HG02870 (cell line): Measurements from ENCODE around the gene PGC.

ENCODE experiments used
- ATAC-seq: cut with Tn5 transposase; IDR thresholded peaks from one replicate; pipeline ENCODE4 v1.9.1; 2021; ENCODE audit warnings: mild to moderate bottlenecking, moderate library complexity; ENCODE audit not compliant: unreplicated experiment

The PGC gene

DNA sequence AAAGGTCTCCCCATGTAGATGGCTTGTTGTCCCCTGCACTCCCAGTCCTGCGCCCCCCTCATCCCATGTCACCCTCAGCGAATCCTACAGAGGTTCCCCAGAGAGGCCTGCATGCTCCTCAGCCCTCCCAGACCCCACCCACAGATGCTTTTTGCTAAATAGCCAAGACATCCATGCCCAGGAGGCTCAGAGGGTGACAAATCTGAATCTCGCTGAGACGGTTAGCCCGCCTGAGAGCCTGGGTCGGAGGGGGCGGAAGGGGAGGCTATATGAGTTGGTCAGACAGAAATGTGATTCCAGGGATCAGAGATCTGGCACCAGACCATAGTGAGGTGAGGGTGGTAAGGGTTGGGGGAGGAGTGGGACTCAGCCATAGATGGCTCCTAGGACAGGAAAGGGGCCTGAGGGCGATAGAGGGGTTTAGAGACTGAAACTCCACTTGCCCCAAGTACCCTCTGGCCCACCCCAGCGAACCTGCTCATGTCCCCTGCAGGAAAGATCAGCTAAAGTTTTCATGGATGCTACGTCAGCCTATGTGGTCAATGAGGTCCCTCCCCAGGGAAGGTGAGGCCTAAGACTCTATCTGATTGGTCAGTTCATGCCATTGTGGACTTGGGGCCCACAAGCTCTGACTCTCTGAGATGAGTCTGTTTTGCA lies 45.0 kb downstream of the PGC start:
- ATAC-seq, result no peak

DNA sequence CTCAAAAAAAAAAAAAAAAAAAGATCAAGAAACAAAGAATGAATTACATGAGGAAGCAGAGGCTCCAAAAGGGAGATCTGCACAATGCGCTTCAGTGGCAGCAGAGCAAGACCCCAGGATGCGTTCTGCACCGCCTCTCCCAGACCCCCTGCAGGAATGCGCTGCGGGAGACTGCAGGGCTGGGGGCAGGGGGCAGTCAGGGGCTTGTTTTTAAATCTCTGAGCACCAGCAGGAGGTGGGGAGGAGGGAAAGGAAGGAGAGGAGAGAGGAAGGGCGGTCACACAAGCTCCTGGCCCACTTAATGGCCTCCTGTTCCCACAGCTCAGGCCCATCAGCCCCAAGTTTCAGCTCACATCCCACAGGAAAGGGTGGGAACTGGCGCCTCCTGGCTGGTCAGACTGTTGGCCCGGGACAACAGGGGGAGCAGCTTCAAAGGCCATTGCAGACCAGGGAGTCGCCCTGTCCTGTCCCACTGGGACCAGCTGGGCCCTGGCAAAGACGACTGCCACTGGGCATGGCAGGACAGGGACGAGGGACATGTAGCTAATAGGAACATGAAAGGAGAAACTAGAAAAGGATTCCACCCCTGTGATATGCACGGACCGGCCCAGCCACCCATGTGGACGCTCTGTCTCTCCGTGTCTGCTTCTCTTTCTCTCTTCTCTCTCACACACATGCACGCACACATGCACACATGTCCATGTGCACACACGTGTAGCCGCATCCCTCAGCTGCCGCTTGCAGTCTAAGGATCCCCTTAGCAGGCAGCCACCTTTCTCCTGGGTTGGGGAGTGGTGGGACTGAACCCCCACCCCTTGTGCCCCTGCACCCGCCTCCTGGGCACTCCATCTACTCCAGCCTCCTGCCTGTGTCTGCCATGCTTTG lies 46.5 kb downstream of the PGC start:
- ATAC-seq, result no peak

DNA sequence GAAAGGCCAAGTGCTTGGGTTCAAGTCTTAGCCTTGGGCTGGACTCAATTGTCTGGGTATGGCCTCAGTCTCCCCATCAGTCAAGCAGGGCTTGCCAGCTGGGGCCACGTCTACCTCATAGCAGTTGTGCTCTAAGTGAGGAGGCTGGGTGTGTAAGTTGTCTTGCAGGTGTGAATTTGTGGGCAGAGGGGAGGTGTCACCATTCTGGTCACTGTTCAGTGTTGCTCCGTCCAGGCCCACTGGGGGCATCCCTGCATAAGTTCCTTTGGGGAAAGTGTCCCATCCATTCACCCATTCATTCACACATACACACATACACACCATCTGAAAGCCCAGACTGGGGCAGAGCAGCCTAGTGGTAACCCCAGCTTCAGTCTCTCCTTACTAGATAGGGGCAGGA lies 48.1 kb downstream of the PGC start:
- no peak for ATAC-seq

DNA sequence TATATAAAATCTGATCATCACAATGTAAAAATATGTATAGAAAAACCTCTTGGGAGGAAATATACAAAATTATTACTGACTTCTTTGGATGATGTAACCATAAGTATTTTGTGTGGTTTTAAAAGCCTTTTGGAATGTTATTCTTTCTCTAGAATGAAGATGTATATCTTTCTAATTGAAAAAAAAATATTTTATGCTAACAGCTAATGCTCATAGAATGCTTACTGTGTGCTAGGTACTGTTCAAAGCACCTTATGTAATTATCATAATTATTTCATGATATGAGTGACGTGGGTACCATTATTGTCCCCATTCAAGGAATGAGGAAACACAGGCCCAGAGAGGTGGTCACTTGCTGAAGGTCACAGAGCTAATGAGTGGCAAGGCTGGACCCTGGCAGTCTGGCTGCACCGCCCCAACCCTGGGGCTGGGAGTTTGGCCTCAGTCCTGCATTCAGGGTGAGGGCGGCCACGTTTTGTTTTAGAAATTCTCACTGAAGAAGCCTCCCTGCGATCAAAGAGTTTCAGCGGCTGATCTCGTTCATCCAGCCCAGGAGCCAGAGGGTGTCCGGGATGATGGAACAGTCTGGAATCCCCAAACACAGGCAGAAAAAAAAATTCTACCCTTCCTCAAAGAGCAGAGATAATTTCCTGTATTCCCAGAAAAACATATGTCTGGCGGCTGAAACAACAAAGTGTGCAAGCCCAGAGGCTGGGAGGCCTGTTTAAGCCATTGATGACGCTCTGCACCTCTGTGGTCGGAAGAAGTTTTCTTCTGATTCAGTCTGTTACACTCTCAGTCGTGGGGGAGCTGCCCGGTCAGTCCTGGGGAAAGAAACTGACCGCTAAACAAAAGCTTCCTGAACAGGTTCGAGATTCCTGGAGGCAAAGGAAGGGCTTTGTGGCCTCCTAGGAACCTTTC lies 49.1 kb downstream of the PGC start:
- ATAC-seq, result no peak

DNA sequence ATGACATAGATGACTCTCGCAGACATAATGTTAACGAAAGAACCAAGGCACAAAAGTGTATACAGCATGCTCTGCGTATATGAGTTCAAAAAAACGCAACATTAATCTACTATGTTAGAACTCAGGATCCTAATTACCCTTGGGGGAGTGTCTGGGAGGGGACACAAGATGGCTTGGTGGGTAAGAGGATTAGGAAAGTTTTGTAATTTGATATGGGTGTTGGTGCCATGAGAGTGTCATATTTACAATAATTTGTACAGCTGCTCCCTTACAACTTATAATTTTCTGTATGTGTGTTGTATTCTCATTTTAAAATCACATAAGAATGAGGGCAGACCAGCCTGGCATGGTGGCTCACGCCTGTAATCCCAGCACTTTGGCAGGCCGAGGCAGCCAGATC lies 50.4 kb downstream of the PGC start:
- ATAC-seq, result no peak

DNA sequence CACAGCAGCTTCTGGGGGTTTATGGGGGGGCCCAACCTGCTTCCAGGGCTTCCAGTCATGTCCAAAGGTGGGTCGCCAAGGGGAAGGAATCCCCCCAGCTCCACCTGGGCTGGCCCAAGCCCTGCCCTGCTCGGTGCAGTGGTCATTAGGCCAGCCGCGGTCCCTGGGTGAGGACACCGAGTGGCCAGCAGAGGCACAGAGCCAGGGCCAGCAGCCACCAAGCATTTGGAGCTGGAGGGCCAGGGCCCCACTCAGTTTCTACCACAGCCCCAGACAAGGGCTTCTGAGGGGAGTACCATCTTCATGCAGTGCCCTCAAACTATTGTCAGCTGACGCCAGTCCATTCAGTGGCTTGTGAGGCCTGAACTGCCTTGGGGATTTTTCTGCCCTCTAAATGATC lies 51.4 kb downstream of the PGC start:
- no peak for ATAC-seq

DNA sequence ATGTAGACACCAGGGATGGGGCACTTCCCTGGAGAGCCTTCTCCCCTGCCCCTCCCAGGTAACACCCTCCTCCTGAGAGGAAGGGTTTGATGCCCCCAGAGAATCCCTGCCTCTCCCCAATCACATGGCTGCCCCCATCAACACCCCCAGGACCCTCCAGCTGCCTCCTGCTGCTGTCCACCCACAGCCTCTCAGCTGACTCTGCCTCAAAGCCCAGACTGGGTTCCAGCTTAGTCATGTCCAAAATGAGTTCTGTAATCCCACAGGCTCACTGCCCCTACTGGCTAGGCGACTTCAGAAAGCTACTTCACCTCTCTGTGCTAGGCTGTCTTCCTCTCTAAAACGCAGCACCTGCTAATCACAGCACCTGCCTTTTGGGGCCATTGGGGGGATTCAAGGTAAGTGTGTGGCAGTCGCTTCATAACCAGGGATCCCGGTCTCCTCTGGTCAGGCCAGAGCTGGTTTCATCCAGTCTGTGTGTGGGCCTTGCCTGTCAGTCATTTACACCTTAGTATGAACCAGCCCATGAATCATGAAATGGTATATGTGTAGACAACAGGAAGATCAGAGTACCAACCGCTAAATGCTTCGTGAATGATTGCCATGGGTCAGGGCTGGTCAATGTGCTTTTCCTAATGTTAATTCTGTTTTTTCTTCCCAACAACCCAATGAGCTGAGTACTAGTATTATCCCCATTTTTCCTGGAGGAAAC lies 52.2 kb downstream of the PGC start:
- no peak for ATAC-seq

DNA sequence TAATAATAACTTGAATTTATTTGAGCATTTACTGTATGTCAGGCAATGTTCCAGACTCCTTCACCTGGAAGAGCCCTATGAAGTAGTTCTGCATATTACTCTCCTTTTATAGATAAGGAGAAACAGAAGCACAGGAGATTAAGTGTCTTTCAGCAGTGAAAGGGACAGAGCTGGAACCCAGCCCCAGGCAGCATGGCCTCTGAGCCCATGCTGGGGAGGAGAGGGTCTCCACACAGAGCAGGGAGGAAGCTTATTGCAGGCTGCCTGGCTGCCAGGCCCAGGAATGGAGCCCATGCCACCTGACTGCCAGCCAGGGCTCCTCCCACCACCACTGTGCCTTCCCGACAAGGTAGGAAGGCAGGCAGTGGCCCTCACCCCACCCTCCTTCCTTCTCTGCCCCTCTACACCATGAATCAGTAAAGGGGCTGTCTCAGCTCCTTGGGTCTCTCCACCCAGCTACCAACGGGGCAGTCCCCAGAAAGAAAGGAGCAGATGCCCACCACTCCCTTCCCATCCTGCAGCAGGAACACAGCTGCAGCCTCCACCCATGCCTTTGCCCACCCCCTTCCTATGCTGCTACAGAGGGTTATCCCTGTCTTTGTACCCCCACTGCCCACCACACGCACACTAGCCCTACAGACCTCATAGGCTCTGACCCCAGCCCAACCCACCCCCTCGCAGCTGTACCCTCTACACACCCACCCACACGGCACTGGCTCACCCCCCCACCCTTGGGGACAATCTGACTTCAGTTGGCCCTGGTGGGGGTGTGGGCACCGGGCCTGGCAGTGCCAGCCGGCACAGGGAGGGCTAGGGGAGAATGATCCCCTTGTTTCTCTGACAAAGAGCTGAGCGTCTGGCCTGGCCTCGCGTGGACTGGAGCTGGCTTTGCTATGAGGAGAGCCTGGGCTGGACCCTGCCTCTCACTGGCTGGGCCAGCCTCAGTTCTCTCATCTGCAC lies 53.6 kb downstream of the PGC start:
- ATAC-seq, result no peak

DNA sequence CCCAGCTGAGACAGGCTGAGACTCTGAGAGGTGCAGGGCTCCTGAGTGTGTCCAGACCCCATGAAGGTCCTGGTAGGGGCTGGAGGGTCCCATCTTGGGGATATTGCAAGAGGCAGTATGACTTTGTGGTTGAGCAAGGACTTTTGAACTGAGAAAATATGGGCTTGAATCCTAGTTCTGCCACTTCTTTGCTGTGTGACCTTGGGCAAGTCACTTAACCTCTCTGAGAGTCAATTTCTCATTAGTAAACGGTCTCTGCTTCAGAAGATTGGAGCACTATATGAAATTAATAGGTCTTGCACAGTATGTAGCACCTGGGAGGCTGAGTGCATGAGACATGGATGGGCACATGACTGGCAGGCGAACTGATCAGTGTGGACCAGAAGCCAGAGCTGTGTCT lies 54.5 kb downstream of the PGC start:
- ATAC-seq, result no peak

DNA sequence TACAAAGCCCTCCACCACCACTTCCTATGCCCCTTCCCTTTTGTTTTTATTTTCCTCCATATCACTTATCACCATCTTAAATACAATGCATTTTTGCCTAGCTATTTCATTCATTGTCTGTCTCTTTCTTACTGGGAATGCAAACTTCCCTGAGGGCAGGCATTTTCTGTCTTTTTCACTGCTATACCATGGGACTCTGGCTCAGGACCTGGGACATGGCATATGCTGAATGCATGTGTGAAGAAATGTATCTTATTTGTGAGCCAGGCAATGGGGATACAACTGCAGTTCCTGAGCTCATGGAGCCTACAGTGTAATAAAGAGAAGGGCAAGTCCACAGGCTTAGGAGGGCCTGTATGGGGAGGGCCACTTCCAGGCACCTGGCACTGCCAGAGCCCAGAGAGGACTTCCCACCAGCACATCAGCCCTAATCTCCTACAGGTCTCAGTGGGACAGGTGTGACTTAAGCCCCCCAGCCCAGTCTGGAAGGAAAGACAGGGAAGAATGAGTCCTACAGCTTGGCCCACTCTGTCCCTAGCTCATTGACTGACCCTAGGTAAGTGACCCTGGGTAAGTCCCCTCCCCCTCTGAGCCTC lies 55.0 kb downstream of the PGC start:
- no peak for ATAC-seq

DNA sequence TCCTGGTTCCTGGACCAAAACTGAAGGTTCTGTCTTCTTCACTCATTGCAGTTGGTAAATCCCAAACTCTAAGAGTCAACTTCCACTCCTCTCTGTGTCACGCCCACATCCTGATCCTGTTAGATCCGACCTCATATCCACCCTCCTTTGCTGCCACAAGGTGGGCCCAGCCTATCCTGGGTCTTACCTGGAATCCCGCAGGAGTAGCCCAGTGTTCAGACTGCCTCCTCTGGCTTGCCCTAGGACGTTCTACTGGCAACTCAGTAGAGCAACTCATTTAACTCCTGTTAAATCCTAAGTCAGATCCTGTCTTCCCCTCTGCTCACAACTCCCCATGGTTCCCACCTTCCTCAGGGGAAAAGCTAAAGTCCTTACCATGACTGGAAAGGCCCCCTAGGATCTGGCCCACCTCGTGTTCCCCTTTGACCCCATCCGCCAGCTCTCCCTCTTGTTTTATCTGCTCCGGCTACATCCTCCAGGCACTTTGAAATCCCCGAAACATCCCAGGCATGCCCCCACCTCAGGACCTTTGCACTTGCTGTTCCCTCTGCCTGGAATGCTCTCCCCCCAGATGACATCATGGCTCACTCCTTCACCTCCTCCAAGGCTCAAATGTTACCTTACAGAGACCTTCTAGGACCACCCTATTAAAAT lies 55.6 kb downstream of the PGC start:
- no peak for ATAC-seq

DNA sequence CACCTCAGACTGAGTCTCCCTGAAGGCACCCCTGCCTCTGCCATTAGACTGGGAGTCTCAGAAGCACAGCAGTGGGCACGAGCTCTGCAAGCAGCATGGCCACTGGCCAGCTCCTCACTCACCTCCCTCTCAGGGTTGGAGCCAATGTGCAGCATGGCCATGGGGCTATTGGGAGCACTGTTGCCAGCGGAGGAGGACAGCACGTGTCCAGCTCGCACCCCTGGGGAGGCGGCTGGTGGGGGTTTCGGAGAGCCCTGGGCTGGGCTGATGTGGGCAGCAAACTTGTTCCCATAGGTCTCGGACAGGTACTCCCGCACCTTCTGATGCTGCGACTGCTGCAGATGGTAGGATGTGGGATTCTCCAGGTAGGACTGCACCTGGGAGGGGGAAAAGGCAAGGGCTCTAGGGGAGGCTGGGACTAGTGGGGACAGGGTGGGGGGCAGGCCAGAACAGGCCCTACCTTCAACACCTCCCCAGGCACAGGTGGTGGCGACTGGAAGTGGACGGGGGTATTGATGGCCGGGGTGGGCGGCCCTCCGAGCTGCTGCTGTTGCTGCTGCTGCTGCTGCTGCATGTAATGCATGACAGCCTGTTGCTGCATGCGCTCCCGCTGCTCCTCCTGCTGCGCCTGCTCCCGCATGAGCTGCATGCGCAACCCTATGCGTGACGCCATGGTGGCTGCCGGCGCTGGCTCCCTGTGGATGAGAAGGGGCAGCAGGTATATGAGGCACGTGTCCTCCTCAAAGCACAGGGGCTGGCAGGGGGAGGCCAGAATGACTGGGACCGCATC lies 56.5 kb downstream of the PGC start:
- no peak for ATAC-seq

DNA sequence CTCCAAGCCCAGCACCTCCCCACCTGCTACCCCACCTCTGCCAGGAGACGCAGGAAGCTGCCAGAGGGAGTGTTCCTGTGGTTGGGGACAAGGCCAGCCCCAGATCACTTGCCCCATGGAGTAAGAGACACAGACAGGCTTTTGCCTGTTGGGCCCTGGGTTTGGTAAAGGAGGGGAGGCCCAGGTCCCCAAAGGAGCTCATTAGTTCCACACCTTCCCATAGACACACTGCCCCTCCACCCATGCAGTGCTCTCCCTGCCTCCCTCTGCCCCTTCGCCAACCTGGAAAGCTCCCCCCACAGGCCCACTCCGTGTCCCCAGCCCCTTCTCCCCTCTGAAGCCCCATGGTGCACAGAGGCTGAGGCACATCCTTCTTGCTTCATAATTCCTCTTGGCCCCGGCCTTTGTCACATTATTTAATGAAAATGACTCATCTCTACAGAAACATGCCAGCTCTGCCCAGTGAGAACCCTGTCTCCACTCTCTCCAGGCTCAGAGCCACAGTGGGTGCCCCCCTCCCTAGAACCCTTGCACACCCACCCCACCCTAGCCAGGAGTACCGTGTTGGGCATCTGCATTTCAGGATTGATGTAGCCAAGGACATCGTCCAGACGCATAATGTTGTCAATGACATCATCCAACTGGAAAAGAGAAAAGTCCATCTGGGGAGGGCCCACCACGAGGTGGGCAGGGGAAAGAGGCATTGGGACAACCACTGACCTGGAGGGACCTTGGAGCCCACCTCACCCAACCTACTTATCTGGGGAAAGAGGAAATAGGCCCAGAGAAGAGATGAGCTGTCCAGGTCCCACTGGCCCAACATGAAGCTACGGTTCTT lies 57.8 kb downstream of the PGC start:
- no peak for ATAC-seq

DNA sequence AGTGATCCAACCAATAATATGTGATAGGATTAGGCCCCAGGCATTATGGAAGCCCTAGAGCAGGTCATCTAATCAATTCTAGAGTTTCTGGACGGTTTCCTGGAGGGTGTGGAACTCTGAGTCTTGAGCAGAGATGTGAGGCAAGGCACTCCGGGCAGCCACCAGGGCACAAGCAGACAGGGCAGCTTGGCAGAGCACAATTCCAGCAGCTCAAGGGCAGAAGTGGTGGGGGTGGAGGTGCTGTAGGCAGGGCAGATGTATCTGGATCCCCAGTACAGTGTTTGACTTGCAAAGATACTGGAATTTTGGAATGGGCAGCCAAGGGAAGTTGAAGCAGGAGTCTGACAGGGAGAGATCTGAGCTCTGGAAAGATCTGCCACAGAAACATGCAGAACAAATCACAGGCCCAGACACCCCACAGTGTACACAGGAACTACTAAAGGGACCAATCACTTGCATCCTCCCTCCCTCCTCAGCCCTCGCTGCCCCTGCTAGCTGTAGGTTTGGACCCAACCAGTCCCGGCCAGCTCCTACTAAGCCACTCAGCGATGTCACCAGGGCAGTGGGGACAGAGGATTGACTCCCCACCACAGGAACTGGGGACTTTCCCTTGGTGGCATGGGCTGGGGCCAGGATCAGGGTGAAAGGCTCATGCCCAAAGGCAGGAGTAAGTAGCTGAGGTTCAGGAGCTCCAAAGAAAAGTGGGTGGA lies 58.8 kb downstream of the PGC start:
- ATAC-seq, result no peak

DNA sequence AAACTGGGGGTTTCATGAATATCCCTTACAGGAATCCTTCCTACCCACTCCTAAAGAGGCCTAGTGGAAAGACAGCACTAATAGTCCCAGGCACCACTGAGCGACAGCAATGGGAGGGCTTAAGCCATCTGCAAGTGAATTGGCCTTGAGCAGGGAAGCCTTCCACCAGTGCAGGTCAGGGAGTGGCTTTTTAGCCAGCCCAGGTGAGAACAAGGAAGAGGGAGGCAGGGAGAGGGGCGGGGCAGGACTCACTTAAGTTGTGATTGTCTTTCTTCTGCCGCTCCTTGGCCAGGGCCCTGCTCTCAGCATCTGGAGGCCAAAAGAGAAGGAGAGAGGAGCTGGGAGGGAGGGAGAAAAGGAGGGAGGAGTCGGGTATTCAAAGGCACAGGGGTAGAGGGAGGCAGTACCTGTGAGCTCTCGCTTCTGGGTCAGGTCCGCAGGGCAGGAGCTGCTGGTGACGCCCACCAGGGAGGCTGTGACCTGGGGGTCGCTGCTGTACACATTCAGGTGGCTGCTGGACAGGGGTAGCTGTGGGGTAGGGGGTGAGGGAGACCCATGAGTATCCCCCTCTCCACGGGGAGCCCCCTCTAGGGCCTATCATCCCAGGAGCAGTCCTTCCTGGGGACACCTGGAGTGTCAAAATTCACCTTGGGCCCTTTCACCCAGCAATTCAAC lies 59.6 kb downstream of the PGC start:
- no peak for ATAC-seq
